ENCODE results near the gene KCNE2.

DNA sequence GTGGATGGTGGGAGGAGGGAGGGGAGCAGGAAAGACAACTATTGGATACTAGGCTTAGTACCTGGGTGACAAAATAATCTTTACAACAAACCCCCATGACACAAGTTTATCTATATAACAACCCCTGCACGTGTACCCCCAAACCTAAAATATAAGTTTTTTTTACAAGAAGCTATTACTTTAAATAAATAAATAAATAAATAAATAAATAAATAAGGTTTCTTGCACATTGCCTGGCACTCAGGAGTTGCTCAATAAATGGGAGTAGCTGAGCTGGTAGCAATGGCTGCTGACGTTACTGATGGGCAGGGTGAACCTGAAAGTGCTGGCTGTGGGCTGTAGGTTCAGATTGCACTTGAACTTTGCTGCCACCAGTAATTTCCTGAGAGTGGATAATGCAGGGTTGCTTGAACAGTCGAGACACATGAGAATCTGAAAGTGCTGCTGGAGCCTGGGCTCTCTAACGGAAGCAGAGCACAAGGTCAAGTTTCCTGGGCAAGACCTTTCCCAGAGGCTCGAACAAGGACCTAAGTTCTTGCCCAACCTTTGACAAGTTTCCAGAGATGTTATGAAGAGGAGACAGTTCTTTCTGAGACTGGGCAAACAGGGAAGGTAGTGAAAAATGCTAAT is 14.8 kb upstream of the KCNE2 start:
- TF ChIP-seq, protein P1, sequence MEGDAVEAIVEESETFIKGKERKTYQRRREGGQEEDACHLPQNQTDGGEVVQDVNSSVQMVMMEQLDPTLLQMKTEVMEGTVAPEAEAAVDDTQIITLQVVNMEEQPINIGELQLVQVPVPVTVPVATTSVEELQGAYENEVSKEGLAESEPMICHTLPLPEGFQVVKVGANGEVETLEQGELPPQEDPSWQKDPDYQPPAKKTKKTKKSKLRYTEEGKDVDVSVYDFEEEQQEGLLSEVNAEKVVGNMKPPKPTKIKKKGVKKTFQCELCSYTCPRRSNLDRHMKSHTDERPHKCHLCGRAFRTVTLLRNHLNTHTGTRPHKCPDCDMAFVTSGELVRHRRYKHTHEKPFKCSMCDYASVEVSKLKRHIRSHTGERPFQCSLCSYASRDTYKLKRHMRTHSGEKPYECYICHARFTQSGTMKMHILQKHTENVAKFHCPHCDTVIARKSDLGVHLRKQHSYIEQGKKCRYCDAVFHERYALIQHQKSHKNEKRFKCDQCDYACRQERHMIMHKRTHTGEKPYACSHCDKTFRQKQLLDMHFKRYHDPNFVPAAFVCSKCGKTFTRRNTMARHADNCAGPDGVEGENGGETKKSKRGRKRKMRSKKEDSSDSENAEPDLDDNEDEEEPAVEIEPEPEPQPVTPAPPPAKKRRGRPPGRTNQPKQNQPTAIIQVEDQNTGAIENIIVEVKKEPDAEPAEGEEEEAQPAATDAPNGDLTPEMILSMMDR (IDR thresholded peaks at IDR 0.05), result no peak
- TF ChIP-seq POLR2A (IDR thresholded peaks at IDR 0.05), result no peak

Measured in tibial nerve (tissue), 3 donors.